Small intestine (tissue), 7 donors: Measurements from ENCODE around the gene MYOC. TPM values are rescaled to one million over a fixed set of nuclear protein-coding genes. Genes with fewer than 3 reads are reported as not detected.
A peak's percentile ranks its signal among the peaks of the same experiment; 100 is the strongest.
"Not testable (repeated sequence)": the region's sequence is repeated elsewhere in the genome, so short reads cannot be mapped to it uniquely, and the experiment has no call there.

Source experiments
- DNase-seq, 2 donors: peaks; one replicate each; pipeline versions ENCODE4 v3.0.0 to v3.0.0-alpha.2; 2013
- FAIRE-seq: peaks from 2 replicates; lab custom pipeline; 2012; peaks lifted over from hg19 to GRCh38; lab: Jason Lieb, UNC
- H3K27ac ChIP-seq, 3 donors: one replicate each; pipeline ENCODE4 v1.5.1; 2013; ENCODE audit warnings: low read length in 2 of 3, mild to moderate bottlenecking in 2 of 3, control low read depth in 1 of 3, inconsistent platforms in 1 of 3, low read depth in 1 of 3, moderate library complexity in 1 of 3
- H3K27me3 ChIP-seq, 3 donors: one replicate each; pipeline ENCODE4 v1.6.1; 2013; ENCODE audit warnings: low read length in 3 of 3, inconsistent platforms in 1 of 3; ENCODE audit not compliant: control insufficient read depth in 3 of 3, insufficient read depth in 3 of 3
- H3K36me3 ChIP-seq, 3 donors: one replicate each; pipeline ENCODE4 v1.6.1; 2013; ENCODE audit warnings: low read length in 3 of 3, inconsistent platforms in 1 of 3, low read depth in 1 of 3, mild to moderate bottlenecking in 1 of 3, moderate library complexity in 1 of 3; ENCODE audit not compliant: control insufficient read depth in 3 of 3, insufficient read depth in 2 of 3
- H3K4me1 ChIP-seq, 3 donors: one replicate each; pipeline ENCODE4 v1.6.1; 2013; ENCODE audit warnings: low read length in 2 of 3, inconsistent platforms in 1 of 3, low read depth in 1 of 3, mild to moderate bottlenecking in 1 of 3, moderate library complexity in 1 of 3; ENCODE audit not compliant: control insufficient read depth in 3 of 3, insufficient read depth in 2 of 3
- H3K4me3 ChIP-seq, 3 donors: one replicate each; pipeline ENCODE4 v1.5.1; 2013; ENCODE audit warnings: low read length in 3 of 3, control low read depth in 1 of 3, inconsistent platforms in 1 of 3, low read depth in 1 of 3, mild to moderate bottlenecking in 1 of 3, moderate library complexity in 1 of 3
- H3K9me3 ChIP-seq, 2 donors: one replicate each; pipeline ENCODE4 v1.6.1; 2013; ENCODE audit warnings: low read depth in 1 of 2, low read length in 1 of 2; ENCODE audit not compliant: control insufficient read depth in 2 of 2, insufficient read depth in 1 of 2
- WGBS, 3 donors: extraction: QIAGEN DNeasy Blood & Tissue Kit; methylation state at CpG; one replicate each; pipeline ENCODE4 v1.1.7; 2013; 5-methylcytosine and 5-hydroxymethylcytosine counted together
- polyA plus RNA-seq, 4 donors: library from polyadenylated mRNA; stranded (reverse) in 3 of 4; unstranded in 1 of 4; fragments of 200-250 nt in 3 of 4; fragments of 120-200 nt in 1 of 4; gene quantifications; one replicate each; pipeline versions ENCODE4 v1.2.1 to v1.2.3, GENCODE V29; 2013
- donor health status: healthy with polysubstance abuse.
- donor health status: control.
- donor health status: control.
- donor health status: Bipolar disorder and iron deficiency.
- donor health status: healthy.

The MYOC gene
- polyA plus RNA-seq, 4 donors: 0.04 to 2.0 TPM; not detected in 2

- H3K36me3 ChIP-seq: no peaks in the 10 kb centered on the region
- no peaks in the 10 kb centered on the region for H3K9me3 ChIP-seq
- H3K4me3 ChIP-seq: no peak overlapping the region
- H3K27ac ChIP-seq: no peak overlapping the region
- DNase-seq: no peak
- no peak for FAIRE-seq
- 79 to 81% (median 80%) methylated on average over 10 of the region's 10 CpGs for WGBS, 3 donors
- H3K4me1 ChIP-seq: no peaks in the 10 kb centered on the region
- H3K27me3 ChIP-seq: no peaks in the 10 kb centered on the region
These were observed 46.0 kb downstream of the MYOC start for GRCh38 chr1:171606402-171606941.

- H3K36me3 ChIP-seq, H3K27me3 ChIP-seq, H3K9me3 ChIP-seq, H3K4me1 ChIP-seq, DNase-seq, H3K4me3 ChIP-seq, H3K27ac ChIP-seq, FAIRE-seq: not testable (repeated sequence)
- 87 to 97% (median 94%) methylated on average over 6 of the region's 6 CpGs for WGBS, 3 donors
These were observed 49.4 kb downstream of the MYOC start for GRCh38 chr1:171603042-171603441.

- Histone ChIP-seq H3K27ac (no peak overlapping the region), H3K36me3 (no peaks in the 10 kb centered on the region), H3K4me1 (no peaks in the 10 kb centered on the region), H3K9me3 (no peaks in the 10 kb centered on the region), H3K4me3 (no peak overlapping the region), H3K27me3 (no peaks in the 10 kb centered on the region)
- DNase-seq (no peak), FAIRE-seq (no peak)
- 94 to 98% (median 96%) methylated on average over 13 of the region's 13 CpGs for WGBS, 3 donors
These were observed 51.6 kb downstream of the MYOC start for GRCh38 chr1:171600862-171601261.

GRCh38 chr1:171600310-171600709 is 52.2 kb downstream of the MYOC start:
- H3K4me1 ChIP-seq, H3K27ac ChIP-seq, H3K9me3 ChIP-seq, H3K4me3 ChIP-seq, H3K36me3 ChIP-seq, FAIRE-seq, H3K27me3 ChIP-seq, DNase-seq: not testable (repeated sequence)
- WGBS, 3 donors: 83 to 100% (median 85%) methylated on average over 2 of the region's 2 CpGs

DNA sequence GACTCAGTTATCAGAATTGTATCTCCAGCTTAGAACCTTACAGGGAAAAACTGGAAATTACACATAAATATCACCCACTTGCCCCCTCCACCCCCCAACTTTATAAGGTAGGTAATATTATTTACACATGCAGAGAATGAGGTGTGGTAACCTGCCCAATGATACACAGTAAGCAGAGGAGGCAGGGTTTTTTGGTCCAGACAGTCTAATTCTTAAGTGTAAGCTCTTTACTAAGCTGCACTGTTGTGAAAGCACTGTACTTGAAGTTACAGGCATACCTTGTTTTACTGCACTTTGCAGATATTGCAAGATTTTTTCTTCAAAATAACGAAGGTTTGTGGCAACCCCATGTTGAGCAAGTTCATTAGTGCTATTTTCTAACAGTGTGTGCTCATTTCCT is 55.3 kb downstream of the MYOC start:
- Histone ChIP-seq H3K36me3 (peaks cover 0 to 8% (median 2%) of the 10 kb centered on the region in 3 donors), H3K27ac (no peak overlapping the region), H3K9me3 (no peaks in the 10 kb centered on the region), H3K4me1 (no peaks in the 10 kb centered on the region), H3K4me3 (no peak overlapping the region), H3K27me3 (no peaks in the 10 kb centered on the region)
- 78 to 92% (median 85%) methylated on average over 1 of the region's 1 CpG for WGBS, 3 donors
- FAIRE-seq (no peak), DNase-seq (no peak)

GRCh38 chr1:171596705-171597104 is 55.8 kb downstream of the MYOC start:
- Histone ChIP-seq H3K27ac (no peak overlapping the region), H3K4me1 (no peaks in the 10 kb centered on the region), H3K9me3 (no peaks in the 10 kb centered on the region), H3K36me3 (peaks cover 1 to 8% (median 3%) of the 10 kb centered on the region in 3 donors), H3K27me3 (no peaks in the 10 kb centered on the region), H3K4me3 (no peak overlapping the region)
- FAIRE-seq (no peak), DNase-seq (no peak)
- 95 to 98% (median 98%) methylated on average over 2 of the region's 2 CpGs for WGBS, 3 donors

GRCh38 chr1:171596119-171596518 is 56.4 kb downstream of the MYOC start:
- Histone ChIP-seq H3K9me3 (no peaks in the 10 kb centered on the region), H3K4me1 (no peaks in the 10 kb centered on the region), H3K27ac (peak overlapping the region in 1 of 3 donors; percentile 3), H3K4me3 (no peak overlapping the region), H3K36me3 (peaks cover 4 to 12% (median 8%) of the 10 kb centered on the region in 3 donors), H3K27me3 (no peaks in the 10 kb centered on the region)
- 100% methylated on average over 1 of the region's 1 CpG for WGBS, 3 donors
- no peak for FAIRE-seq
- DNase-seq: peak in 1 of 2 donors; percentile 21

DNA sequence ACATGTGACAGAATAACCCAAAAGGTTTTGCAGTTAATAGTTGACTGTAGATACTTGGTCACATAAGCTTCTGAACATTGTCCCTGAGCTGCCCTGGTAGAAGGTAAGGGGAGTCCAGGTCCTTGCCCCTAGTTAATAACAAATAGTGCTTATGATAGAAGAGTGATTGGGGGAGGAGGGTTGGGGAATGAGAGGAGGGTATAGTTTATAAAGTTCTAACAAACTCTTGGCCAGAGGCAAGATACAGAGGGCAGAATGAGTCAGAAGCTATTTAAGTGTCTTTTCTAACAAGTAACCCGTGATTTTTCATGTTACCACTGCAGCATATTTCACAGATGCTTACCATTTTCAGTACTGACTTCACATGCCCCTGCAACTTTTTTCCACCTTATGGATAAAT is 57.2 kb downstream of the MYOC start:
- no peaks in the 10 kb centered on the region for H3K27me3 ChIP-seq
- H3K4me1 ChIP-seq: no peaks in the 10 kb centered on the region
- peaks cover 4 to 12% (median 10%) of the 10 kb centered on the region in 3 donors for H3K36me3 ChIP-seq
- H3K9me3 ChIP-seq: no peaks in the 10 kb centered on the region
- WGBS, 3 donors: 80 to 86% (median 82%) methylated on average over 1 of the region's 1 CpG
- H3K4me3 ChIP-seq: no peak overlapping the region
- FAIRE-seq: no peak
- DNase-seq: peak in 1 of 2 donors; percentile 48
- H3K27ac ChIP-seq: peak overlapping the region in 1 of 3 donors; percentile 3

GRCh38 chr1:171590022-171590421 is 62.5 kb downstream of the MYOC start:
- DNase-seq: no peak
- no peak overlapping the region for H3K4me3 ChIP-seq
- H3K9me3 ChIP-seq: no peaks in the 10 kb centered on the region
- H3K27ac ChIP-seq: no peak overlapping the region
- H3K4me1 ChIP-seq: no peaks in the 10 kb centered on the region
- 69 to 85% (median 70%) methylated on average over 1 of the region's 1 CpG for WGBS, 3 donors
- peaks cover 13 to 30% (median 28%) of the 10 kb centered on the region in 3 donors for H3K36me3 ChIP-seq
- no peaks in the 10 kb centered on the region for H3K27me3 ChIP-seq
- no peak for FAIRE-seq
